Osteoblast (primary cell): ENCODE results near the gene GALNT10. TPM values are rescaled to one million over a fixed set of nuclear protein-coding genes. Genes with fewer than 3 reads are reported as not detected.

Experiments
- DNase-seq: peaks from one replicate; pipeline ENCODE4 v3.0.0; 2011; ENCODE audit warnings: low spot score, mixed read lengths; ENCODE audit not compliant: insufficient read length; ENCODE audit errors: missing footprints
- H2AFZ ChIP-seq: 2 replicates; pipeline ENCODE4 v1.6.0; 2011; ENCODE audit warnings: mild to moderate bottlenecking, low read length
- H3K27ac ChIP-seq: 2 replicates; pipeline ENCODE4 v1.5.1; 2011; ENCODE audit warnings: mild to moderate bottlenecking, low read depth, low read length, moderate library complexity
- H3K27me3 ChIP-seq: 2 replicates; pipeline ENCODE4 v1.6.0; 2012; ENCODE audit warnings: mild to moderate bottlenecking, control low read depth, inconsistent platforms, low read length, moderate library complexity; ENCODE audit not compliant: insufficient read depth
- H3K36me3 ChIP-seq: 2 replicates; pipeline ENCODE4 v1.5.1; 2011; ENCODE audit warnings: mild to moderate bottlenecking, low read length, control low read depth, moderate library complexity; ENCODE audit not compliant: insufficient read depth
- H3K4me1 ChIP-seq: 2 replicates; pipeline ENCODE4 v1.5.1; 2011; ENCODE audit warnings: mild to moderate bottlenecking, low read length, control low read depth, moderate library complexity; ENCODE audit not compliant: insufficient read depth
- H3K4me2 ChIP-seq: 2 replicates; pipeline ENCODE4 v1.6.0; 2011; ENCODE audit warnings: mild to moderate bottlenecking, low read length; ENCODE audit not compliant: insufficient read depth
- H3K4me3 ChIP-seq: fragments of 200-600 bp; sonication (generic); 3 replicates; pipeline ENCODE4 v1.5.1; 2012; ENCODE audit warnings: mild to moderate bottlenecking, low read length, inconsistent platforms; ENCODE audit not compliant: insufficient read depth
- H3K79me2 ChIP-seq: 2 replicates; pipeline ENCODE4 v1.6.0; 2012; ENCODE audit warnings: mild to moderate bottlenecking, low read length, control low read depth, inconsistent platforms; ENCODE audit not compliant: insufficient read depth
- H3K9me3 ChIP-seq: 2 replicates; pipeline ENCODE4 v1.5.1; 2011; ENCODE audit warnings: low read depth, low read length, control low read depth
- H4K20me1 ChIP-seq: 2 replicates; pipeline ENCODE4 v1.6.0; 2012; ENCODE audit warnings: mild to moderate bottlenecking, low read length, control low read depth; ENCODE audit not compliant: insufficient read depth
- total RNA-seq: library from RNA; depleted of rRNA; stranded (reverse); fragments of >200 nt; gene quantifications from 2 replicates; pipeline ENCODE4 v1.2.3, GENCODE V29; 2012
- TF ChIP-seq, protein P1 (sequence below): IDR thresholded peaks from 2 replicates; pipeline ENCODE4 v1.5.1; 2011; ENCODE audit warnings: mild to moderate bottlenecking, low read depth, low read length, moderate library complexity; ENCODE audit errors: extremely low read depth

Gene GALNT10
- total RNA-seq, 1 donor: 62.2 TPM

DNA sequence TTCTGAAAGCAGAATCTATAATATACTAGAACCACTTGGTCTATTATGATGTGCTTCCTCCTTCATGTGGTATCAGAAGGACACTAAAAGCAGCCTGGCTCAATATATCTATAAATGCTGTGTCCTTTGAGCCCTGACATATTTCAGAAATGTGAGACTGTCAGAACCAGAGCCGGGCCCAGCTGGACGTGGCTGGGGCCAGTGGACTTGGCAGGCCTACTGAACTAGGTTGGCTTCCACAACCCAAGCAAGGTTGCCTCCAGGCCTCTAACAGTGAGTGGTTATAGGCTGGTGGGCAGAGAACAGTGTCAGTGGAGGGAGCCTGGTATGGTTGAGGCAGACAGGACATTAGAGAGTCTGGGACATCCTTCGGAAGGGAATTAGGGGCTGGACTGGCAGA is 78.9 kb downstream of the GALNT10 start:
- H3K9me3 ChIP-seq: no peaks in the 10 kb centered on the region
- H3K79me2 ChIP-seq: no peaks in the 10 kb centered on the region
- TF ChIP-seq, protein P1, sequence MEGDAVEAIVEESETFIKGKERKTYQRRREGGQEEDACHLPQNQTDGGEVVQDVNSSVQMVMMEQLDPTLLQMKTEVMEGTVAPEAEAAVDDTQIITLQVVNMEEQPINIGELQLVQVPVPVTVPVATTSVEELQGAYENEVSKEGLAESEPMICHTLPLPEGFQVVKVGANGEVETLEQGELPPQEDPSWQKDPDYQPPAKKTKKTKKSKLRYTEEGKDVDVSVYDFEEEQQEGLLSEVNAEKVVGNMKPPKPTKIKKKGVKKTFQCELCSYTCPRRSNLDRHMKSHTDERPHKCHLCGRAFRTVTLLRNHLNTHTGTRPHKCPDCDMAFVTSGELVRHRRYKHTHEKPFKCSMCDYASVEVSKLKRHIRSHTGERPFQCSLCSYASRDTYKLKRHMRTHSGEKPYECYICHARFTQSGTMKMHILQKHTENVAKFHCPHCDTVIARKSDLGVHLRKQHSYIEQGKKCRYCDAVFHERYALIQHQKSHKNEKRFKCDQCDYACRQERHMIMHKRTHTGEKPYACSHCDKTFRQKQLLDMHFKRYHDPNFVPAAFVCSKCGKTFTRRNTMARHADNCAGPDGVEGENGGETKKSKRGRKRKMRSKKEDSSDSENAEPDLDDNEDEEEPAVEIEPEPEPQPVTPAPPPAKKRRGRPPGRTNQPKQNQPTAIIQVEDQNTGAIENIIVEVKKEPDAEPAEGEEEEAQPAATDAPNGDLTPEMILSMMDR: no peak
- no peaks in the 10 kb centered on the region for H3K27me3 ChIP-seq
- no peak overlapping the region for H3K4me2 ChIP-seq
- no peaks in the 10 kb centered on the region for H4K20me1 ChIP-seq
- no peaks in the 10 kb centered on the region for H3K36me3 ChIP-seq
- no peak overlapping the region for H2AFZ ChIP-seq
- H3K27ac ChIP-seq: no peak overlapping the region
- H3K4me1 ChIP-seq: peaks cover 16% of the 10 kb centered on the region
- no peak for DNase-seq
- no peak overlapping the region for H3K4me3 ChIP-seq

DNA sequence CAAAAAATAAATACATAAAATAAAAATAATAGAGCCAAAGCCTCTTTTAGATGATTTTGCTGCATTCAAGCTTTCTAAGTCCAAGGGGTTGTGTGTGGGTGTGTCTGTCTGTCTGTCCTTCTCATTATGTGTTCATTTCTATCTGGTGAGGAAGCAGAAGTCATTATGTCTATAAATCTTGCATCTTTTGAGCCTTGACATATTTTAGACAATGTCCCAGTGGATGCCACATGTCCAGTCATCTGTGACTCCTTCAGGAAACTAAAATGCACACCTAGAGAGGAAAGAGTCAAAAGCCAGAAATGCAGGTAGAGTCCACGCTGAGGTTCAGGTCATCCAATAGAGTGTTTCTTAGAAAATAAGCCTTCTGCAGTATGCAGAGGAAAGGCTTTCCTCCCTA is 80.9 kb downstream of the GALNT10 start:
- Histone ChIP-seq H4K20me1 (no peaks in the 10 kb centered on the region), H3K27ac (no peak overlapping the region), H3K9me3 (no peaks in the 10 kb centered on the region), H3K4me3 (no peak overlapping the region), H3K4me2 (no peak overlapping the region), H2AFZ (no peak overlapping the region), H3K36me3 (no peaks in the 10 kb centered on the region), H3K27me3 (no peaks in the 10 kb centered on the region), H3K79me2 (no peaks in the 10 kb centered on the region), H3K4me1 (peaks cover 25% of the 10 kb centered on the region)
- TF ChIP-seq, protein P1: no peak
- DNase-seq: peak; percentile 27

GRCh38 chr5:154271936-154272514 is 81.5 kb downstream of the GALNT10 start:
- Histone ChIP-seq H3K4me1 (peaks cover 31% of the 10 kb centered on the region), H3K79me2 (no peaks in the 10 kb centered on the region), H3K9me3 (no peaks in the 10 kb centered on the region), H4K20me1 (no peaks in the 10 kb centered on the region), H3K36me3 (no peaks in the 10 kb centered on the region), H3K27me3 (no peaks in the 10 kb centered on the region), H3K4me2 (no peak overlapping the region), H2AFZ (no peak overlapping the region), H3K4me3 (no peak overlapping the region), H3K27ac (no peak overlapping the region)
- TF ChIP-seq, protein P1: no peak
- DNase-seq: no peak

- Histone ChIP-seq H3K27ac (no peak overlapping the region), H2AFZ (no peak overlapping the region), H4K20me1 (no peaks in the 10 kb centered on the region), H3K4me3 (no peak overlapping the region), H3K4me2 (no peak overlapping the region), H3K79me2 (peaks cover 4% of the 10 kb centered on the region), H3K27me3 (no peaks in the 10 kb centered on the region), H3K36me3 (no peaks in the 10 kb centered on the region), H3K4me1 (peaks cover 32% of the 10 kb centered on the region), H3K9me3 (no peaks in the 10 kb centered on the region)
- TF ChIP-seq, protein P1: no peak
- no peak for DNase-seq
Measured at GRCh38 chr5:154273028-154273617, 82.6 kb downstream of the GALNT10 start.
